ENCODE results near the gene LPCAT3.
"Not testable (repeated sequence)": the region's sequence is repeated elsewhere in the genome, so short reads cannot be mapped to it uniquely, and the experiment has no call there.

LPCAT3 gene

GRCh38 chr12:7018350-7019042 is at the start of gene LPCAT3:
Gene LPCAT3 (minus strand): TSS chr12:7018476. CDS start chr12:7018424, 52 bp downstream.
- peak within 1 kb of the TSS; percentile 83 for H3K4me3 ChIP-seq (ENCODE audit: low read depth, low read length)

- H3K4me3 ChIP-seq (ENCODE audit: low read depth, low read length), result no peak overlapping the region
These were observed 48.8 kb upstream of the LPCAT3 start for GRCh38 chr12:7067096-7067495.

GRCh38 chr12:7066596-7066995 is 48.3 kb upstream of the LPCAT3 start:
- H3K4me3 ChIP-seq (ENCODE audit: low read depth, low read length), result no peak overlapping the region

GRCh38 chr12:7065073-7065623 is 46.9 kb upstream of the LPCAT3 start:
- H3K4me3 ChIP-seq (ENCODE audit: low read depth, low read length), result no peak overlapping the region

- H3K4me3 ChIP-seq (ENCODE audit: low read depth, low read length), result no peak overlapping the region
These were observed 46.2 kb upstream of the LPCAT3 start for GRCh38 chr12:7064516-7064915.

- H3K4me3 ChIP-seq (ENCODE audit: low read depth, low read length), result no peak overlapping the region
These were observed 43.3 kb upstream of the LPCAT3 start for GRCh38 chr12:7061596-7061995.

GRCh38 chr12:7061138-7061537 is 42.9 kb upstream of the LPCAT3 start:
- no peak overlapping the region for H3K4me3 ChIP-seq (ENCODE audit: low read depth, low read length)

- no peak within 1 kb of the TSS for H3K4me3 ChIP-seq (ENCODE audit: low read depth, low read length)
These were observed 42.2 kb upstream of the LPCAT3 start, which contains the start of gene C1S for GRCh38 chr12:7060353-7060954. Gene C1S (plus strand): TSS chr12:7060718. CDS start chr12:7061913, 1,195 bp downstream.

GRCh38 chr12:7059780-7060179 is 41.5 kb upstream of the LPCAT3 start:
- no peak overlapping the region for H3K4me3 ChIP-seq (ENCODE audit: low read depth, low read length)

- no peak overlapping the region for H3K4me3 ChIP-seq (ENCODE audit: low read depth, low read length)
These were observed 40.6 kb upstream of the LPCAT3 start for GRCh38 chr12:7058850-7059395.

GRCh38 chr12:7058163-7058845 is 40.0 kb upstream of the LPCAT3 start:
- H3K4me3 ChIP-seq (ENCODE audit: low read depth, low read length), result no peak overlapping the region

GRCh38 chr12:7055736-7056135 is 37.5 kb upstream of the LPCAT3 start:
- not testable (repeated sequence) for H3K4me3 ChIP-seq (ENCODE audit: low read depth, low read length)

GRCh38 chr12:7054925-7055324 is 36.6 kb upstream of the LPCAT3 start:
- H3K4me3 ChIP-seq (ENCODE audit: low read depth, low read length), result no peak overlapping the region

GRCh38 chr12:7049973-7050372 is 31.7 kb upstream of the LPCAT3 start:
- not testable (repeated sequence) for H3K4me3 ChIP-seq (ENCODE audit: low read depth, low read length)

- H3K4me3 ChIP-seq (ENCODE audit: low read depth, low read length), result not testable (repeated sequence)
These were observed 31.2 kb upstream of the LPCAT3 start for GRCh38 chr12:7049445-7049951.

GRCh38 chr12:7047306-7047705 is 29.0 kb upstream of the LPCAT3 start:
- H3K4me3 ChIP-seq (ENCODE audit: low read depth, low read length), result no peak overlapping the region

- H3K4me3 ChIP-seq (ENCODE audit: low read depth, low read length), result no peak overlapping the region
These were observed 28.3 kb upstream of the LPCAT3 start for GRCh38 chr12:7046383-7047105.

GRCh38 chr12:7045913-7046312 is 27.6 kb upstream of the LPCAT3 start:
- no peak overlapping the region for H3K4me3 ChIP-seq (ENCODE audit: low read depth, low read length)

GRCh38 chr12:7042842-7043241 is 24.6 kb upstream of the LPCAT3 start:
- no peak overlapping the region for H3K4me3 ChIP-seq (ENCODE audit: low read depth, low read length)

GRCh38 chr12:7039403-7039802 is 21.1 kb upstream of the LPCAT3 start:
- H3K4me3 ChIP-seq (ENCODE audit: low read depth, low read length), result no peak overlapping the region

- H3K4me3 ChIP-seq (ENCODE audit: low read depth, low read length), result no peak overlapping the region
These were observed 20.3 kb upstream of the LPCAT3 start for GRCh38 chr12:7038591-7038990.
